Sigmoid colon (tissue), 4 donors: ENCODE data around the gene DDX31.

ENCODE experiments used
- EP300 ChIP-seq, 4 donors: sonication (generic); formaldehyde crosslinking; IDR thresholded peaks; one replicate each; pipeline ENCODE4 v1.6.1; 2017; ENCODE audit warnings: antibody characterized with exemption in 4 of 4
- POLR2A ChIP-seq, 2 donors: fragments of 450-650 bp; IDR thresholded peaks; one replicate each; pipeline ENCODE4 v1.6.1; 2016; ENCODE audit warnings: antibody characterized with exemption in 2 of 2, mild to moderate bottlenecking in 2 of 2, moderate library complexity in 2 of 2
- POLR2AphosphoS5 ChIP-seq, 4 donors: sonication (generic); formaldehyde crosslinking; IDR thresholded peaks; one replicate each; pipeline ENCODE4 v1.6.1; 2017; ENCODE audit warnings: antibody characterized with exemption in 4 of 4
- TF ChIP-seq, protein P1 (sequence below), 4 experiments: fragments of 450-650 bp in 3 of 4; fragments of 200-600 bp in 1 of 4; IDR thresholded peaks; one replicate each; pipeline ENCODE4 v1.5.1; 2016 to 2019; ENCODE audit warnings: antibody characterized with exemption in 4 of 4, mild to moderate bottlenecking in 3 of 4, moderate library complexity in 2 of 4

DNA sequence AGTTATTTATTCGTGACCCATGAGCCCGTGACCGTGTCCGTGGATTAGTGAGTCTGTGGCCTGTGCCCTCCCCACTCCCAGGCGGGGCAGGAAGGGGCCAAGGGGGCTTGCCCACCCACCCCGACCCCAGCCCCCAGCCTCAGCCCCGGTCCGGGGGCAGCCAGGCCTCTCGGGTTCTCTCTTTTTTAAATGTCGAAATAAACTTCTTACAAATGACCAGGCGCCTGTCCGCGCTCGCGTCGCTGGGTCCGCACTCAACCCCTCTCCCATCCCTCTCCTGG is 79.8 kb downstream of the DDX31 start:
- TF ChIP-seq, protein P1, sequence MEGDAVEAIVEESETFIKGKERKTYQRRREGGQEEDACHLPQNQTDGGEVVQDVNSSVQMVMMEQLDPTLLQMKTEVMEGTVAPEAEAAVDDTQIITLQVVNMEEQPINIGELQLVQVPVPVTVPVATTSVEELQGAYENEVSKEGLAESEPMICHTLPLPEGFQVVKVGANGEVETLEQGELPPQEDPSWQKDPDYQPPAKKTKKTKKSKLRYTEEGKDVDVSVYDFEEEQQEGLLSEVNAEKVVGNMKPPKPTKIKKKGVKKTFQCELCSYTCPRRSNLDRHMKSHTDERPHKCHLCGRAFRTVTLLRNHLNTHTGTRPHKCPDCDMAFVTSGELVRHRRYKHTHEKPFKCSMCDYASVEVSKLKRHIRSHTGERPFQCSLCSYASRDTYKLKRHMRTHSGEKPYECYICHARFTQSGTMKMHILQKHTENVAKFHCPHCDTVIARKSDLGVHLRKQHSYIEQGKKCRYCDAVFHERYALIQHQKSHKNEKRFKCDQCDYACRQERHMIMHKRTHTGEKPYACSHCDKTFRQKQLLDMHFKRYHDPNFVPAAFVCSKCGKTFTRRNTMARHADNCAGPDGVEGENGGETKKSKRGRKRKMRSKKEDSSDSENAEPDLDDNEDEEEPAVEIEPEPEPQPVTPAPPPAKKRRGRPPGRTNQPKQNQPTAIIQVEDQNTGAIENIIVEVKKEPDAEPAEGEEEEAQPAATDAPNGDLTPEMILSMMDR (IDR thresholded peaks at IDR 0.05), result no peak
- TF ChIP-seq POLR2A (IDR thresholded peaks at IDR 0.05) (no peak), EP300 (IDR thresholded peaks at IDR 0.05) (no peak), POLR2AphosphoS5 (IDR thresholded peaks at IDR 0.05) (no peak)
